Heart left ventricle (tissue), 13 donors: Measurements from ENCODE around the gene UEVLD.

ENCODE experiments used
- CTCF ChIP-seq, 12 donors: fragments of 200-600 bp; sonication (generic) in 4 of 12; IDR thresholded peaks; one replicate each; pipeline versions ENCODE4 v1.5.0 to v1.8.0; 2018 to 2022; ENCODE audit warnings: antibody characterized with exemption in 12 of 12, mild to moderate bottlenecking in 5 of 12
- POLR2A ChIP-seq, 2 donors: fragments of 450-650 bp; IDR thresholded peaks; one replicate each; pipeline ENCODE4 v1.6.1; 2017; ENCODE audit warnings: antibody characterized with exemption in 2 of 2, mild to moderate bottlenecking in 2 of 2, moderate library complexity in 2 of 2
- donor health status: ischemic (EF 13 %, LVEDD 7.1; RV severe dilation, severe dysfunction).
- donor health status: DM: no; HTN: yes; CAD: no.
- donor health status: DM: no; HTN: no; CAD: no.
- donor health status: ischemic (EF 25% LVEDD 6.9; RV normal size, moderate dysfunction).
- donor health status: ischemic (EF 25% LVEDD 5.7; RV mildly dilated, moderate dysfunction).
- donor health status: ischemic (EF 35%, LVEDD 5.7; RV mildly dilated, moderate dysfunction).
- donor health status: nonischemic (EF 11% LVEDD 7.7; RV severe dilation, severe dysfunction).
- donor health status: DM: yes; HTN: yes; CAD: no.
- donor health status: PGD.
- donor health status: ischemic (EF 29% LVEDD 5.4; RV normal size, mild dysfunction).
- donor health status: nonischemic (EF 23%, LVEDD 6.1; RV moderate dilation, normal function).

DNA sequence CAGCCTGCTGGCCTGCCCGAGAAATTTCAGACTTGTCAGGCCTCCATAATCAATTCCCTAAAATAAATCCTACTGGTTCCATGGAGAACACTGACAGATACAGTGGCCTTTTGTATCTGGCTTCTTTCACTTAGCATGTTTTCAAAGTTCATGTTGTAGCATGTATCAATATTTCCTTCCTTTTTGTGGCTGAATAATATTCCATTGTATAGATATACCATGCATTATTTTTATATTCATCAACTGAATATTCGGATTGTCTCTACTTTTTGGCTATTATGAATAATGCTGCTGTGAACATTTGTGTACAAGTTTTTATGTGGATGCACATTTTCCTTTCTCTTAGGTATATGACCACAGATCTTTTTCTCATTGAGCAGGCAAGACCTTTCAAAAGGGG, 35.2 kb upstream of the UEVLD start:
- TF ChIP-seq POLR2A (IDR thresholded peaks at IDR 0.05): no peak
- no peak for TF ChIP-seq CTCF (IDR thresholded peaks at IDR 0.05)
